ENCODE results near the gene TMEM252.

- TF ChIP-seq FOXM1 (IDR thresholded peaks at IDR 0.05; ENCODE audit: borderline replicate concordance) = no peak
- no peak for TF ChIP-seq FOXA1 (IDR thresholded peaks at IDR 0.05)
- no peak for TF ChIP-seq FOXK2 (IDR thresholded peaks at IDR 0.05)
- no peak for TF ChIP-seq ELF4 (IDR thresholded peaks at IDR 0.05)
- TF ChIP-seq SUZ12 (IDR thresholded peaks at IDR 0.05) = no peak
- no peak for TF ChIP-seq HDGF (IDR thresholded peaks at IDR 0.05; ENCODE audit: borderline replicate concordance)
- no peak for TF ChIP-seq ZNF384 (IDR thresholded peaks at IDR 0.05)
- no peak for TF ChIP-seq L3MBTL2 (conservative IDR thresholded peaks at IDR 0.05)
Observed at GRCh38 chr9:68506551-68506950, 34.1 kb downstream of the TMEM252 start.

Data from HEK293T (cell line).